Articular chondrocyte of knee joint (primary cell): ENCODE measurements around the gene ZFAND3. TPM values are rescaled to one million over a fixed set of nuclear protein-coding genes. Genes with fewer than 3 reads are reported as not detected.

ENCODE experiments used
- small RNA-seq: library from RNA; depleted of rRNA; stranded (forward); fragments of <200 nt; gene quantifications from one replicate; pipeline ENCODE3, GENCODE V24; 2012
- total RNA-seq: library from RNA; depleted of rRNA; stranded (reverse); fragments of >200 nt; gene quantifications from 2 replicates; pipeline ENCODE4 v1.2.3, GENCODE V29; 2012

The ZFAND3 gene
- 33.3 TPM in 2 replicates for total RNA-seq

DNA sequence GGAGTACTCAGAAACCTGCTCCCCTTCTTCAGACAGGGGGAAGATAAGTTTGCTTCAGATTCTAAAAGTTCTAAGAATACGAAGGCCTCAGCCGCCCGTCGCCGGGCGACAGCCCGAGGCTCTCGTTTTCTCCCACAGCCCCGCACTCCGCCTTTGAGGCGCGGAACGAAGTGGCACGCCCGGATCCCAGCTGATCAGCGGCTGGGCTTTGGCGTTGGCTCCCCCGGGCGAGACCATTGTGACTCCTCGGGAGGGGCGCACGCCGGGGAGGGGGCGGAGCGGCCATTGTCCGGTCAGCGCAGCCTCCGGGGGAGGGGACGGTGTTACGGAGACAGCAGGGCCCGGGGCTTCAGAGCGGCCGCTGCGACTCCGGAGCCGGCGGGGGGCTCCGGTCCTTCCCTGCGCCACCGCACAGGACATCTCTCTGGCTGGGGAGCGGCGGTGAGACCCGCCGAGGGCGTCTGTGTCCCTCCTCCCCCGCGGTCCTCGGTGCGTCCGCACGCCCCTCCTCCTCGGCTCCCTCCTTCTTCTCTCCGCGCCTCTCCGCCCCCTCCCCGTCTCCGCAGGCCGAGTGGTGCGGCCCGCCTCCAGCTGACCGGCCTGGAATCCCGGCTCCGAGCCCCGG, at the start of gene ZFAND3:
ZFAND3 (plus strand) TSS at position 551 of the 625 bp plus-strand sequence. CDS start 219 bp downstream, outside the sequence.

Small RNA genes within 50 kb of the gene (small RNA-seq; reads per million reads assigned to genes)
- gene RN7SL285P, result not detected
- not detected for gene RNU1-87P

Other genes starting within 250 kb of the ZFAND3 start
- gene MDGA1, start 121.8 kb upstream of the ZFAND3 start, total RNA-seq, result 9.9 and 13.3 TPM in 2 replicates